Smooth muscle cell (in vitro differentiated cells): ENCODE measurements around the gene NPIPA1. TPM values are rescaled to one million over a fixed set of nuclear protein-coding genes. Genes with fewer than 3 reads are reported as not detected.
"Not testable (repeated sequence)": the region's sequence is repeated elsewhere in the genome, so short reads cannot be mapped to it uniquely, and the experiment has no call there.

Experiments
- DNase-seq: peaks from one replicate; lab custom pipeline; 2025; ENCODE audit not compliant: unreplicated experiment; lab: John Stamatoyannopoulos, UW
- H2AFZ ChIP-seq: fragments of 200-600 bp; sonication (generic); 2 replicates; pipeline ENCODE4 v1.6.0; 2016; ENCODE audit warnings: antibody characterized with exemption, low read depth, mild to moderate bottlenecking
- H3F3A ChIP-seq: fragments of 200-600 bp; sonication (generic); 2 replicates; pipeline ENCODE4 v1.6.0; 2017; ENCODE audit warnings: antibody characterized with exemption, low read depth
- H3K27ac ChIP-seq: fragments of 200-600 bp; sonication (generic); 2 replicates; pipeline ENCODE4 v1.5.1; 2016; ENCODE audit warnings: low read depth, mild to moderate bottlenecking
- H3K27me3 ChIP-seq: fragments of 200-600 bp; sonication (generic); 2 replicates; pipeline ENCODE4 v1.6.1; 2016; ENCODE audit warnings: low read depth, mild to moderate bottlenecking
- H3K36me3 ChIP-seq: fragments of 200-600 bp; sonication (generic); 2 replicates; pipeline ENCODE4 v1.5.1; 2016; ENCODE audit warnings: low read depth
- H3K4me1 ChIP-seq: fragments of 200-600 bp; sonication (generic); 2 replicates; pipeline ENCODE4 v1.5.1; 2016; ENCODE audit warnings: low read depth
- H3K4me2 ChIP-seq: fragments of 200-600 bp; sonication (generic); 2 replicates; pipeline ENCODE4 v1.6.0; 2016; ENCODE audit warnings: mild to moderate bottlenecking
- H3K4me3 ChIP-seq: fragments of 200-600 bp; sonication (generic); 2 replicates; pipeline ENCODE4 v1.5.1; 2016; ENCODE audit warnings: mild to moderate bottlenecking
- H3K79me2 ChIP-seq: fragments of 200-600 bp; sonication (generic); 2 replicates; pipeline ENCODE4 v1.6.0; 2016; ENCODE audit warnings: low read depth, mild to moderate bottlenecking
- H3K9ac ChIP-seq: fragments of 200-600 bp; sonication (generic); 2 replicates; pipeline ENCODE4 v1.6.0; 2016; ENCODE audit warnings: low read depth
- H3K9me3 ChIP-seq: fragments of 200-600 bp; sonication (generic); replicated peaks from 2 replicates; pipeline ENCODE4 v1.5.1; 2016; ENCODE audit warnings: low read depth
- H4K20me1 ChIP-seq: fragments of 200-600 bp; sonication (generic); 2 replicates; pipeline ENCODE4 v1.6.0; 2016; ENCODE audit warnings: low read depth
- WGBS: methylation state at CpG from one replicate; pipeline ENCODE4 v1.1.7; 2016; ENCODE audit warnings: low lambda C conversion rate; 5-methylcytosine and 5-hydroxymethylcytosine counted together
- polyA plus RNA-seq: library from polyadenylated mRNA; unstranded; fragments of >200 nt; fragmentation: Nextera tagmentation; extraction: Ambion mirVana; gene quantifications from 2 replicates; pipeline ENCODE4 v1.2.1, GENCODE V29; 2016
- total RNA-seq: library from RNA; depleted of rRNA; stranded (reverse); fragments of >200 nt; gene quantifications from 2 replicates; pipeline ENCODE4 v1.2.3, GENCODE V29; 2014

The NPIPA1 gene
- total and polyA plus RNA-seq, 2 experiments from 2014 or later = 34.8 to 39.5 TPM

GRCh38 chr16:14923394-14924088 is 13.7 kb upstream of the NPIPA1 start:
- 88% methylated on average over 17 of the region's 31 CpGs for WGBS
- H3K27ac ChIP-seq, H4K20me1 ChIP-seq, H3K4me2 ChIP-seq, H3K36me3 ChIP-seq, H3K9ac ChIP-seq, H3K4me3 ChIP-seq, H3F3A ChIP-seq, H3K9me3 ChIP-seq, DNase-seq, H3K4me1 ChIP-seq, H3K79me2 ChIP-seq, H3K27me3 ChIP-seq, H2AFZ ChIP-seq: not testable (repeated sequence)

DNA sequence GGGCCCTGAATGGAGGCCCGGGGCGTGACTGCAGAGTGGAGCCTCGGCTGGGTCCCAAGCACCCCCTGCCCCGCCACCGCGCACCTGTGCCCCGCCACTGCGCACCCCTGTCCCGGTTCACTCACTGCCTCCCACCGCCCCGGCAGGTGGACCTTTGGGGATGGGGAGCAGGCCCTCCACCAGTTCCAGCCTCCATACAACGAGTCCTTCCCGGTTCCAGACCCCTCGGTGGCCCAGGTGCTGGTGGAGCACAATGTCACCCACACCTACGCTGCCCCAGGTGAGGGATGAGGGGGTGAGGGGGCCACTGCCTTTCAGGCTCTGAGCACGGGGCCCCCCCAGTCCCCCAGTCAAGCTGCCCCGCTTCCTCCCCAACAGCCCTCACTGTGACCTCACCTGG is 12.9 kb upstream of the NPIPA1 start:
- not testable (repeated sequence) for H3K4me2 ChIP-seq, H3K4me1 ChIP-seq, H3K9me3 ChIP-seq, H3K27me3 ChIP-seq, H3F3A ChIP-seq, H3K9ac ChIP-seq, H3K36me3 ChIP-seq, H3K4me3 ChIP-seq, H4K20me1 ChIP-seq, H3K27ac ChIP-seq, H3K79me2 ChIP-seq, DNase-seq, H2AFZ ChIP-seq
- WGBS = 91% methylated on average over 8 of the region's 17 CpGs

- DNase-seq, H3K27me3 ChIP-seq: not testable (repeated sequence)
- 94% methylated on average over 6 of the region's 18 CpGs for WGBS
Observed at GRCh38 chr16:14924982-14925381, 12.3 kb upstream of the NPIPA1 start.

GRCh38 chr16:14928064-14928714 is 9.1 kb upstream of the NPIPA1 start:
- 77% methylated on average over 9 of the region's 31 CpGs for WGBS
- not testable (repeated sequence) for H2AFZ ChIP-seq, H3K9me3 ChIP-seq, H3K4me1 ChIP-seq, H3K79me2 ChIP-seq, H3K4me2 ChIP-seq, H3K27me3 ChIP-seq, H3K36me3 ChIP-seq, H3K4me3 ChIP-seq, H3K9ac ChIP-seq, DNase-seq, H3F3A ChIP-seq, H3K27ac ChIP-seq, H4K20me1 ChIP-seq

More at GRCh38 chr16:14924982-14925381, 12.3 kb upstream of the NPIPA1 start:
- H3K4me2 ChIP-seq, H4K20me1 ChIP-seq, H3K4me3 ChIP-seq, H3K27ac ChIP-seq, H3K9ac ChIP-seq, H2AFZ ChIP-seq, H3K4me1 ChIP-seq, H3K79me2 ChIP-seq, H3K36me3 ChIP-seq, H3F3A ChIP-seq, H3K9me3 ChIP-seq: not testable (repeated sequence)

GRCh38 chr16:14929176-14929575 is 8.1 kb upstream of the NPIPA1 start:
- H3K4me1 ChIP-seq, H3K9ac ChIP-seq, H3K27ac ChIP-seq, H3K79me2 ChIP-seq, H4K20me1 ChIP-seq, H3K4me3 ChIP-seq, H3K4me2 ChIP-seq, H3F3A ChIP-seq, DNase-seq, H3K27me3 ChIP-seq, H3K9me3 ChIP-seq, H2AFZ ChIP-seq, H3K36me3 ChIP-seq: not testable (repeated sequence)
- 88% methylated on average over 22 of the region's 26 CpGs for WGBS

GRCh38 chr16:14930246-14930645 is 7.0 kb upstream of the NPIPA1 start:
- DNase-seq, H3K9me3 ChIP-seq: not testable (repeated sequence)
- 80% methylated on average over 6 of the region's 25 CpGs for WGBS

DNA sequence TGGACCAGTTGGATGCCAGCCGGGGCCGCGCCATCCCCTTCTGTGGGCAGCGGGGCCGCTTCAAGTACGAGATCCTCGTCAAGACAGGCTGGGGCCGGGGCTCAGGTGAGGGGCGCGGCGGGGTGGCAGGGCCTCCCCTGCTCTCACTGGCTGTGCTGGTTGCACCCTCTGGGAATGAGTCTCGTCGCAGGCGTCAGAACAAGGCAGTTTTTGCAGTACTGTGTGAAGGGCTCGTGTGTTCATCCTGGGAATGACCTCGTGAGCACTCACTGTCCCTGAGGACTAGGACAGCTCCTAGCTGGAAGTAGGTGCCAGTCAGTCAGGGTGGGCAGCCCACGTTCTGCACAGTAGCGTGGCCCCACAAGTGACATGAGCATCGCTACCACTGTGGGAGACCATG is 6.3 kb upstream of the NPIPA1 start:
- H3K4me3 ChIP-seq, H4K20me1 ChIP-seq, H3K27ac ChIP-seq, H3K9ac ChIP-seq, H3F3A ChIP-seq, H3K27me3 ChIP-seq, H2AFZ ChIP-seq, H3K9me3 ChIP-seq, H3K4me1 ChIP-seq, H3K36me3 ChIP-seq, H3K79me2 ChIP-seq, H3K4me2 ChIP-seq, DNase-seq: not testable (repeated sequence)
- WGBS = 90% methylated on average over 6 of the region's 19 CpGs

More at GRCh38 chr16:14930246-14930645, 7.0 kb upstream of the NPIPA1 start:
- H2AFZ ChIP-seq, H3K79me2 ChIP-seq, H3F3A ChIP-seq, H3K4me1 ChIP-seq, H3K4me3 ChIP-seq, H3K27me3 ChIP-seq, H4K20me1 ChIP-seq, H3K9ac ChIP-seq, H3K27ac ChIP-seq, H3K4me2 ChIP-seq, H3K36me3 ChIP-seq: not testable (repeated sequence)

DNA sequence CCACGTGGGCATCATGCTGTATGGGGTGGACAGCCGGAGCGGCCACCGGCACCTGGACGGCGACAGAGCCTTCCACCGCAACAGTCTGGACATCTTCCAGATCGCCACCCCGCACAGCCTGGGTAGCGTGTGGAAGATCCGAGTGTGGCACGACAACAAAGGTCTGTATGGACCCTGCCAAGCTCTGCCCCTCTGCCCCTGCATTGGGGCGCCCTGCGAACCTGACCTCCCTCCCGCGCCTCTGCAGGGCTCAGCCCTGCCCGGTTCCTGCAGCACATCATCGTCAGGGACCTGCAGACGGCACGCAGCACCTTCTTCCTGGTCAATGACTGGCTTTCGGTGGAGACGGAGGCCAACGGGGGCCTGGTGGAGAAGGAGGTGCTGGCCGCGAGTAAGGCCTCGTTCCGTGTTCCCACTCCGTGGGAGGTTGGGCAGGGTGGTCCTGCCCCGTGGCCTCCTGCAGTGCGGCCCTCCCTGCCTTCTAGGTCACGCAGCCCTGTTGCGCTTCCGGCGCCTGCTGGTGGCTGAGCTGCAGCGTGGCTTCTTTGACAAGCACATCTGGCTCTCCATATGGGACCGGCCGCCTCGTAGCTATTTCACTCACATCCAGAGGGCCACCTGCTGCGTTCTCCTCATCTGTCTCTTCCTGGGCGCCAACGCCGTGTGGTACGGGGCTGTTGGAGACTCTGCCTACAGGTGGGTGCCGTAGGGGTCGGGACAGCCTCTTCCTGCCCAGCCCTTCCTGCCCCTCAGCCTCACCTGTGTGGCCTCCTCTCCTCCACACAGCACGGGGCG is 4.5 kb upstream of the NPIPA1 start:
- H3K36me3 ChIP-seq, H3K4me2 ChIP-seq, H4K20me1 ChIP-seq, H3F3A ChIP-seq, H3K79me2 ChIP-seq, H3K27me3 ChIP-seq, DNase-seq, H3K9ac ChIP-seq, H2AFZ ChIP-seq, H3K4me3 ChIP-seq, H3K27ac ChIP-seq, H3K4me1 ChIP-seq, H3K9me3 ChIP-seq: not testable (repeated sequence)
- WGBS = 97% methylated on average over 28 of the region's 47 CpGs
